CD4-positive, CD25-positive, alpha-beta regulatory T cell (primary cell): Measurements from ENCODE around the gene ZC3H15. TPM values are rescaled to one million over a fixed set of nuclear protein-coding genes. Genes with fewer than 3 reads are reported as not detected.
"Not testable (repeated sequence)": the region's sequence is repeated elsewhere in the genome, so short reads cannot be mapped to it uniquely, and the experiment has no call there.

ENCODE experiments used
- ATAC-seq, 2 donors: fragments of 150-1000 bp; cut with Tn5 transposase; one replicate each; pipeline ENCODE4 v1.10.0; 2021; ENCODE audit warnings: low read depth in 2 of 2, moderate number of reproducible peaks in 2 of 2, moderate library complexity in 1 of 2
- DNase-seq, 3 donors: peaks; one replicate each; pipeline versions ENCODE4 v3.0.0 to v3.0.0-alpha.2; 2012 to 2022; ENCODE audit warnings: mixed read lengths in 1 of 3
- H3K27ac ChIP-seq: one replicate; pipeline ENCODE4 v1.7.0; 2013; ENCODE audit warnings: mild to moderate bottlenecking, low read length; ENCODE audit not compliant: insufficient read depth, poor library complexity, severe bottlenecking
- H3K27me3 ChIP-seq: one replicate; pipeline ENCODE4 v1.7.0; 2013; ENCODE audit warnings: low read length; ENCODE audit not compliant: control insufficient read depth, insufficient read depth
- H3K36me3 ChIP-seq: one replicate; pipeline ENCODE4 v1.7.0; 2013; ENCODE audit warnings: mild to moderate bottlenecking, low read length, moderate library complexity; ENCODE audit not compliant: control insufficient read depth, insufficient read depth
- H3K4me1 ChIP-seq: 2 replicates; pipeline ENCODE4 v1.7.0; 2013; ENCODE audit warnings: mild to moderate bottlenecking, low read length; ENCODE audit not compliant: insufficient read depth, control insufficient read depth, poor library complexity, severe bottlenecking
- H3K4me3 ChIP-seq: one replicate; pipeline ENCODE4 v1.7.0; 2013; ENCODE audit warnings: low read depth, mild to moderate bottlenecking, low read length, moderate library complexity
- H3K9me3 ChIP-seq, 2 experiments: 1 replicate in 1 of 2; 2 replicates in 1 of 2; pipeline ENCODE4 v1.7.0; 2013; ENCODE audit warnings: low read length in 2 of 2, mild to moderate bottlenecking in 1 of 2, moderate library complexity in 1 of 2; ENCODE audit not compliant: control insufficient read depth in 2 of 2
- H3K27ac Mint-ChIP-seq, 3 donors: one replicate each; pipeline ENCODE4 v1.8.0; 2020 to 2022; ENCODE audit warnings: mild to moderate bottlenecking in 3 of 3, mixed read lengths in 3 of 3, moderate library complexity in 2 of 3
- H3K27me3 Mint-ChIP-seq: one replicate; pipeline ENCODE4 v1.8.0; 2022; ENCODE audit warnings: mild to moderate bottlenecking, mixed read lengths
- H3K36me3 Mint-ChIP-seq: one replicate; pipeline ENCODE4 v1.8.0; 2020; ENCODE audit warnings: mixed read lengths
- H3K4me1 Mint-ChIP-seq, 4 donors: one replicate each; pipeline ENCODE4 v1.8.0; 2020 to 2022; ENCODE audit warnings: mixed read lengths in 4 of 4, mild to moderate bottlenecking in 1 of 4
- H3K4me3 Mint-ChIP-seq, 4 donors: one replicate each; pipeline ENCODE4 v1.8.0; 2020 to 2022; ENCODE audit warnings: mild to moderate bottlenecking in 4 of 4, mixed read lengths in 4 of 4, moderate library complexity in 3 of 4
- H3K9me3 Mint-ChIP-seq, 7 donors: one replicate each; pipeline ENCODE4 v1.8.0; 2020 to 2022; ENCODE audit warnings: mixed read lengths in 7 of 7, mild to moderate bottlenecking in 3 of 7, moderate library complexity in 2 of 7
- polyA plus RNA-seq, 4 donors: library from polyadenylated mRNA; unstranded; fragments of 300-500 nt; fragmentation: Illumina TruSeq; gene quantifications; one replicate each; pipeline ENCODE4 v1.2.3, GENCODE V29; 2021
- total RNA-seq: library from RNA; stranded (reverse); gene quantifications from one replicate; pipeline ENCODE4 v1.2.3, GENCODE V29; 2022

Gene ZC3H15
- total and polyA plus RNA-seq, 5 donors from 2014 or later: 60.4 to 92.5 (median 69.0) TPM

- no peaks in the 10 kb centered on the region for H3K9me3 ChIP-seq
- H3K4me1 ChIP-seq: no peaks in the 10 kb centered on the region
- H3K36me3 ChIP-seq: no peaks in the 10 kb centered on the region
- no peak for ATAC-seq
- no peak overlapping the region for H3K4me3 ChIP-seq
- Mint-ChIP-seq H3K4me3 (no peak overlapping the region), H3K36me3 (peaks cover 10% of the 10 kb centered on the region), H3K4me1 (peaks cover 0 to 4% (median 0%) of the 10 kb centered on the region in 4 donors), H3K27ac (no peak overlapping the region), H3K27me3 (no peaks in the 10 kb centered on the region), H3K9me3 (no peaks in the 10 kb centered on the region)
- no peaks in the 10 kb centered on the region for H3K27me3 ChIP-seq
- no peak for DNase-seq
- no peak overlapping the region for H3K27ac ChIP-seq
Measured at GRCh38 chr2:186455613-186456012, 30.4 kb upstream of the ZC3H15 start.

GRCh38 chr2:186456941-186457340 is 29.1 kb upstream of the ZC3H15 start:
- Histone ChIP-seq H3K4me1 (no peaks in the 10 kb centered on the region), H3K27me3 (no peaks in the 10 kb centered on the region), H3K27ac (no peak overlapping the region), H3K4me3 (no peak overlapping the region), H3K36me3 (no peaks in the 10 kb centered on the region), H3K9me3 (no peaks in the 10 kb centered on the region)
- peaks cover 8% of the 10 kb centered on the region for H3K36me3 Mint-ChIP-seq
- no peak for ATAC-seq
- H3K27ac Mint-ChIP-seq: no peak overlapping the region
- no peak overlapping the region for H3K4me3 Mint-ChIP-seq
- no peaks in the 10 kb centered on the region for H3K9me3 Mint-ChIP-seq
- H3K4me1 Mint-ChIP-seq: peaks cover 0 to 4% (median 0%) of the 10 kb centered on the region in 4 donors
- DNase-seq: no peak
- H3K27me3 Mint-ChIP-seq: no peaks in the 10 kb centered on the region

DNA sequence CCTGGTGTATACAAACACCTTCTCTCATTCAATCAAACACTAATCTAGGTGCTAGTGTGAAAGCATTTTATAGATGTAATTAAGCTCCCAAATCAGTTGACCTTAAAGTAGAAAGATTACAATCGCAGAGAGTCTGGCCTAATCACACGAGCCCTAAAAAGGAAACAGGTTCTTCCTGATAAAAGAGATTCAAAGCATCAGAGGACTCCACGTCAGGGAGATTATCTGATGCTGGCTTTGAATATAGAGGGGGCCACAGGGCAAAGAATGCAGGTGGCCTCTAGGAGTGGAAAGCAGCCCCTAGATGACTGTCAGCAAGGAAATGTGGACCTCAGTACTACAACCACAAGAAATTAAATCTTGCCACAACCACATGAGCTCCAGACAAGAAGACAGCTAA is 28.2 kb upstream of the ZC3H15 start:
- no peak overlapping the region for H3K27ac Mint-ChIP-seq
- no peak for DNase-seq
- no peak overlapping the region for H3K4me3 Mint-ChIP-seq
- H3K4me1 Mint-ChIP-seq: peaks cover 0 to 7% (median under 1%) of the 10 kb centered on the region in 4 donors
- Histone ChIP-seq H3K4me3 (no peak overlapping the region), H3K36me3 (no peaks in the 10 kb centered on the region), H3K9me3 (no peaks in the 10 kb centered on the region), H3K27ac (no peak overlapping the region), H3K4me1 (no peaks in the 10 kb centered on the region), H3K27me3 (no peaks in the 10 kb centered on the region)
- peaks cover 8% of the 10 kb centered on the region for H3K36me3 Mint-ChIP-seq
- no peaks in the 10 kb centered on the region for H3K27me3 Mint-ChIP-seq
- no peak for ATAC-seq
- H3K9me3 Mint-ChIP-seq: no peaks in the 10 kb centered on the region

DNA sequence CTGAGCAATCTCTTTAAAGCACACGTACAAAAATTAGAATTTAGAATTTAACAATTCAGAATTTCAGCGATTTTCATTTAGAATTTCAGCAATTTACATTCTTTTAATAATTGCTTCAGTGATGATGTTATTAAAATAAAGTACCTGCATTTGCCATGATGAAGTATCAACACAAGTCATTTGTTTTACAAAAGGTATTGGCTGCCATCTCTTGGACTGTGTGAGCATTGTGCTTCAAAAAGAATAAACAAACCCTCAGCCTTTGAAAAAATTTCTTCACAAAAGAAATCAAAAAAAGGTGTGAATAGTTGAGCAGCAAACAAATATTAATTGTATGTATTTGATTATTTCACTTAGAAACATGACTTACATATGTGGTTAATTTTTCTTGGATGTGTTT is 27.1 kb upstream of the ZC3H15 start:
- Histone ChIP-seq H3K27ac (no peak overlapping the region), H3K4me3 (no peak overlapping the region), H3K27me3 (no peaks in the 10 kb centered on the region), H3K9me3 (no peaks in the 10 kb centered on the region), H3K36me3 (no peaks in the 10 kb centered on the region), H3K4me1 (no peaks in the 10 kb centered on the region)
- no peak overlapping the region for H3K4me3 Mint-ChIP-seq
- H3K27ac Mint-ChIP-seq: no peak overlapping the region
- peaks cover 8% of the 10 kb centered on the region for H3K36me3 Mint-ChIP-seq
- no peaks in the 10 kb centered on the region for H3K9me3 Mint-ChIP-seq
- no peak for DNase-seq
- no peak for ATAC-seq
- no peaks in the 10 kb centered on the region for H3K27me3 Mint-ChIP-seq
- H3K4me1 Mint-ChIP-seq: peaks cover 0 to 10% (median 2%) of the 10 kb centered on the region in 4 donors

- no peaks in the 10 kb centered on the region for H3K9me3 Mint-ChIP-seq
- H3K27me3 ChIP-seq: no peaks in the 10 kb centered on the region
- no peak overlapping the region for H3K27ac ChIP-seq
- peaks cover 3% of the 10 kb centered on the region for H3K36me3 Mint-ChIP-seq
- H3K9me3 ChIP-seq: no peaks in the 10 kb centered on the region
- no peak overlapping the region for H3K4me3 Mint-ChIP-seq
- peaks cover 0 to 11% (median 2%) of the 10 kb centered on the region in 4 donors for H3K4me1 Mint-ChIP-seq
- H3K4me3 ChIP-seq: no peak overlapping the region
- H3K36me3 ChIP-seq: no peaks in the 10 kb centered on the region
- DNase-seq (peak in 1 of 3 donors; percentile 34), ATAC-seq (no peak)
- H3K27ac Mint-ChIP-seq: no peak overlapping the region
- H3K4me1 ChIP-seq: no peaks in the 10 kb centered on the region
- H3K27me3 Mint-ChIP-seq: no peaks in the 10 kb centered on the region
Measured at GRCh38 chr2:186460465-186460864, 25.6 kb upstream of the ZC3H15 start.

- no peak overlapping the region for H3K27ac ChIP-seq
- no peak overlapping the region for H3K27ac Mint-ChIP-seq
- H3K4me1 ChIP-seq: no peaks in the 10 kb centered on the region
- no peaks in the 10 kb centered on the region for H3K27me3 ChIP-seq
- no peak overlapping the region for H3K4me3 ChIP-seq
- H3K27me3 Mint-ChIP-seq: no peaks in the 10 kb centered on the region
- peaks cover 0 to 7% (median 2%) of the 10 kb centered on the region in 4 donors for H3K4me1 Mint-ChIP-seq
- peaks cover 0 to 6% (median 0%) of the 10 kb centered on the region in 7 donors for H3K9me3 Mint-ChIP-seq
- H3K36me3 ChIP-seq: no peaks in the 10 kb centered on the region
- no peaks in the 10 kb centered on the region for H3K36me3 Mint-ChIP-seq
- H3K9me3 ChIP-seq: no peaks in the 10 kb centered on the region
- ATAC-seq (no peak), DNase-seq (no peak)
- H3K4me3 Mint-ChIP-seq: no peak overlapping the region
Measured at GRCh38 chr2:186466743-186467142, 19.3 kb upstream of the ZC3H15 start.

- Mint-ChIP-seq H3K27me3 (no peaks in the 10 kb centered on the region), H3K4me3 (no peak overlapping the region), H3K9me3 (peaks cover 0 to 6% (median 0%) of the 10 kb centered on the region in 7 donors), H3K27ac (no peak overlapping the region), H3K4me1 (peaks cover 0 to 7% (median 2%) of the 10 kb centered on the region in 4 donors), H3K36me3 (no peaks in the 10 kb centered on the region)
- Histone ChIP-seq H3K36me3 (no peaks in the 10 kb centered on the region), H3K27me3 (no peaks in the 10 kb centered on the region), H3K4me1 (no peaks in the 10 kb centered on the region), H3K9me3 (peaks cover 0 to 1% of the 10 kb centered on the region in 2 experiments), H3K4me3 (no peak overlapping the region), H3K27ac (no peak overlapping the region)
- DNase-seq (no peak), ATAC-seq (no peak)
Measured at GRCh38 chr2:186467421-186467820, 18.6 kb upstream of the ZC3H15 start.

DNA sequence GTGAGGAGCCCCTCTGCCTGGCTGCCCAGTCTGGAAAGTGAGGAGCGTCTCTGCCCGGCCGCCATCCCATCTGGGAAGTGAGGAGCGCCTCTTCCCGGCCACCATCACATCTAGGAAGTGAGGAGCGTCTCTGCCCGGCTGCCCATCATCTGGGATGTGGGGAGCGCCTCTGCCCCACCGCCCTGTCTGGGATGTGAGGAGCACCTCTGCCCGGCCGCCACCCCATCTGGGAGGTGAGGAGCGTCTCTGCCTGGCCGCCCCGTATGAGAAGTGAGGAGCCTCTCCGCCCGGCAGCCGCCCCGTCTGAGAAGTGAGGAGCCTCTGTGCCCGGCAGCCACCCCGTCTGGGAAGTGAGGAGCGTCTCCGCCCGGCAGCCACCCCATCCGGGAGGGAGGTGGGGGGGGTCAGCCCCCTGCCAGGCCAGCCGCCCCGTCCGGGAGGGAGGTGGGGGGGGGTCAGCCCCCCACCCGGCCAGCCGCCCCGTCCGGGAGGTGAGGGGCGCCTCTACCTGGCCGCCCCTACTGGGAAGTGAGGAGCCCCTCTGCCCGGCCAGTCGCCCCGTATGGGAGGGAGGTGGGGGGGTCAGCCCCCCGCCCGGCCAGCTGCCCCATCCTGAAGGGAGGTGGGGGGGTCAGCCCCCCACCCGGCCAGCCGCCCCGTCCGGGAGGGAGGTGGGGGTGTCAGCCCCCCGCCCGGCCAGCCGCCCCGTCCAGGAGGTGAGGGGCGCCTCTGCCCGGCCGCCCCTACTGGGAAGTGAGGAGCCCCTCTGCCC is 13.2 kb upstream of the ZC3H15 start:
- H3K9me3 Mint-ChIP-seq: peaks cover 0 to 12% (median 0%) of the 10 kb centered on the region in 7 donors
- H3K4me1 Mint-ChIP-seq, H3K27me3 Mint-ChIP-seq, H3K36me3 Mint-ChIP-seq, H3K4me1 ChIP-seq, H3K4me3 ChIP-seq, ATAC-seq, DNase-seq, H3K27ac Mint-ChIP-seq, H3K27me3 ChIP-seq, H3K4me3 Mint-ChIP-seq, H3K27ac ChIP-seq, H3K36me3 ChIP-seq, H3K9me3 ChIP-seq: not testable (repeated sequence)
